ENCODE results near the gene AGGF1.
"Not testable (repeated sequence)": the region's sequence is repeated elsewhere in the genome, so short reads cannot be mapped to it uniquely, and the experiment has no call there.

AGGF1 gene

DNA sequence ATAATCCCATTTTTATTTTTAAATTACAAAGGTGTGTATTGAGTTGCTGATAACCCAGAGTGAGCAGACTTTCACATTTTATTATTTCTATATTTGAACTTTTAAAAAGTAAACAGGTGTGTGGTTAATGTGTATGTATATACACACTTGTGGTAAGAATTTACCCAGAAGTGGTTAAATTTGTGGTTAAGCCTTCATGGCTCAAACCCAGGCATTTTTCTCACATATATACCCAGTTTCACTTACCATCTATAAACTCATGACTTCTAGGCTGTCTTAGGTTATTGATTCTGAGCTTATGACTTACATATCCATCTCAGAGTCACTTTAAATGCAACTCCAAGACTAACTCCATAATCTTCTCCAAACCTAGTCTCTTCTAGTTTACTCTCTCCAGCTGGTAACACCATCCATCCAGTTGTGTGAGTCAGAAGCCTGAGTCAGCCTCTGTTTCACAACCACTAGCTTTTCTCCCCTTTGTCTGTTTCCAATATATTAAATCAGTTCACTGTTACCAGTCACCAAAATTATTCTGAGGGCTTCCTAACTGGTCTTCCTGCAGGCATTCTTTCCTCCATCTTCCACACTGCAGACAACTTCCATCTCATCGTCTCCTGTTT lies 36.7 kb downstream of the AGGF1 start:
- peak; percentile 68 for DNase-seq (ENCODE audit: low read depth)
- in situ Hi-C loops (cut with HindIII; ENCODE audit: low sequenced_read_pairs), result no loop called here
- TF ChIP-seq, protein P1, sequence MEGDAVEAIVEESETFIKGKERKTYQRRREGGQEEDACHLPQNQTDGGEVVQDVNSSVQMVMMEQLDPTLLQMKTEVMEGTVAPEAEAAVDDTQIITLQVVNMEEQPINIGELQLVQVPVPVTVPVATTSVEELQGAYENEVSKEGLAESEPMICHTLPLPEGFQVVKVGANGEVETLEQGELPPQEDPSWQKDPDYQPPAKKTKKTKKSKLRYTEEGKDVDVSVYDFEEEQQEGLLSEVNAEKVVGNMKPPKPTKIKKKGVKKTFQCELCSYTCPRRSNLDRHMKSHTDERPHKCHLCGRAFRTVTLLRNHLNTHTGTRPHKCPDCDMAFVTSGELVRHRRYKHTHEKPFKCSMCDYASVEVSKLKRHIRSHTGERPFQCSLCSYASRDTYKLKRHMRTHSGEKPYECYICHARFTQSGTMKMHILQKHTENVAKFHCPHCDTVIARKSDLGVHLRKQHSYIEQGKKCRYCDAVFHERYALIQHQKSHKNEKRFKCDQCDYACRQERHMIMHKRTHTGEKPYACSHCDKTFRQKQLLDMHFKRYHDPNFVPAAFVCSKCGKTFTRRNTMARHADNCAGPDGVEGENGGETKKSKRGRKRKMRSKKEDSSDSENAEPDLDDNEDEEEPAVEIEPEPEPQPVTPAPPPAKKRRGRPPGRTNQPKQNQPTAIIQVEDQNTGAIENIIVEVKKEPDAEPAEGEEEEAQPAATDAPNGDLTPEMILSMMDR (IDR thresholded peaks at IDR 0.05; ENCODE audit: low read depth, low read length, missing control alignments), result no peak
- no peak overlapping the region for H3K4me3 ChIP-seq (ENCODE audit: low read depth, low read length)

DNA sequence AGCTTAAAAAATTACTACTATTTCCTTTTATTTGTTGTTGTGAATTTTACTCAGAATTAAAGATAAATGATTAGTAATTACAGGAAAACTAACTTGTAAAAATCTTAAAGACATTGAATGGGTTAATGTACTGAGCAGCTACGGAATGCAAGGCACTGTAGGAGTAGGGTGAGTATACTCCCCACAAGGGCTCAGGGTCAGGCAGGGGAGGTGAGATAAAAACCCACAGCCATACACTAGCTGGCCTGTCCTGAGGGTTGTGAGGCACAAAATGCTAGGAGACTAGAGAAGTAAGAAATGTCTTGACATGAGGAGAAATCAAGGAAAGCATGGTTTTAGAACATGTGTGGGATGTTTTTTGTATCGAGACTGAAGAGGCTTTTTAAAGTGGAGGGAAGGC lies 43.5 kb downstream of the AGGF1 start:
- H3K4me3 ChIP-seq (ENCODE audit: low read depth, low read length), result no peak overlapping the region
- in situ Hi-C loops (cut with HindIII; ENCODE audit: low sequenced_read_pairs), result no loop called here
- TF ChIP-seq, protein P1 (IDR thresholded peaks at IDR 0.05; ENCODE audit: low read depth, low read length, missing control alignments), result no peak
- no peak for DNase-seq (ENCODE audit: low read depth)

DNA sequence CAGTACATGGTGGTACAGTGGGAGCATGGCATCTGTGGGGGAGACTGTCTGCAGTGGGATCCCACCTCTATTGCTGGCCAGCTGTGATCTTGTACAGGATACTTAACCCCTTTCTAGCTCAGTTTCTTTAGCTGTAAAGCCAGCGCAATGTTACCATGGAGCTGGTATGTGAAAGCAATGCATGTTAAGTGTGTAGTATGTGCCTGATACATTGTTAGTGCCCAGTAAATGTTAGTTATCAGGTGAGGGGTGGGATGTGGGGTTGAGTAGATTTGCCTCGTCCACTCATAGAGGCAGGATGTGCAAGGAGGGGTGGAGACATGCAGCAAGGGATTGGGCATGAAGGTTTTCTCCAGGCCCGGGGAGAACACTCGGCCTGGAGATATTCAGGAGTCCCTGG lies 44.5 kb downstream of the AGGF1 start:
- TF ChIP-seq, protein P1 (IDR thresholded peaks at IDR 0.05; ENCODE audit: low read depth, low read length, missing control alignments), result no peak
- no peak overlapping the region for H3K4me3 ChIP-seq (ENCODE audit: low read depth, low read length)
- no peak for DNase-seq (ENCODE audit: low read depth)
- in situ Hi-C loops (cut with HindIII; ENCODE audit: low sequenced_read_pairs), result no loop called here

DNA sequence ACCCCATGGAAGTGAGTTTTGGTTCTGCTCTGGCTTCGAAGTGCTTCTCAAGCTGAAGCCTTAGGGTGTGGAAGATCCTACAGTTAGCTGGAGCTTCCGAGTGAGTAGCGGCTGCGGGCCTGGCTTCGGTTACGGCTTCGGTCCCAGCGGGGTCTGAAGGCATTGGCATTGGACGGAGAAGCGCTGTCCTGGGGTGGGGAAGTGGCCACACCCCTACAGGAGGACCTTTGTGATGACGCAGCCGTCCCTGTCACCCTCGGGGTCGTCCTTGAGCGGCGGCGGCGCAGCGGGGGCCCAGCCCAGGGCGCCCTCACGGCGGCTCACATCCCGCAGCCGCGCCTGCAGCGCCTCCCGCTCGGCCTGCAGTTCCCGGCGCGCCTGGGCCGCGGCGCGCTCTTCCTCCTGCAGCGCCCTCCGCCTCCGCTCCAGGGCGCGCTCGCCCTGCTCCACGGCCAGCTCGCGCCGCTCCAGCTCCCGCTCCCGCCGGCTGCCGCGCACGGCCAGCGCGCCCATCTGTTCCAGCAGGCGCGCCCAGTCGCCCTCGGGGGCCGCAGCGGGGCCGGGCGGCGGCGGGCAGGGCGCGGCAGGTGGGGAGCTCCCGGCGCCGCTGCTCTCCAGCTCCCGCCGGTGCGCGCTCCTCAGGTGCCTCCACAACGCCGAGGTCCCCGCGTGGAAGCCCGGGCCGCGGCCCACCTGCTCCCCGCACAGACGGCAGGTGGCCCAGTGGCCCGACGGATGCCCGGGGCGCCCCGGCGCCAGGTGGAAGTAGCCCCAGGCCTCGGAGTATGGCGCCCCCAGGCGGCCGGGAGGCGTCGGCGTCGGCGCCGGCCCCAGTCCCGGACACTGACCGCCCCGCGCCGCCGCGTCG lies 47.0 kb downstream of the AGGF1 start:
- H3K4me3 ChIP-seq (ENCODE audit: low read depth, low read length), result peak overlapping the region; percentile 36
- in situ Hi-C loops (cut with HindIII; ENCODE audit: low sequenced_read_pairs), result no loop called here
- TF ChIP-seq, protein P1 (IDR thresholded peaks at IDR 0.05; ENCODE audit: low read depth, low read length, missing control alignments), result peak; percentile 50

DNA sequence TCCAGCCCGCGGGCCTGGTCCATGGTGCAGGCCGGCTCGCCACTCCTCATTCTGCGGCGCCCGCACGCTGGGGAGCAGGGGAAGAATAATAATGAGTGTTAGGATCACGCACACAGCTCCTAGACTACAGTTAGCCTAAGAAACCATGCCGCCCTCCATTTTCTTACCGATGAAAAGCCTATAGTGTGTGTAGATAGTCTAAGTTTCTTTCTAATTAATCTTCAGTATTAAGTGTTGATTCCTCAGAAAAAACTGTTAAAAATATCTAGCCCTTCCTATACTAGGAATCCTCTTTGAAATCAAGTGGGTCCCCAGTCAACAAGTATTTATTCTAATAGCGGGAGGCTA lies 47.6 kb downstream of the AGGF1 start:
- peak overlapping the region; percentile 36 for H3K4me3 ChIP-seq (ENCODE audit: low read depth, low read length)
- TF ChIP-seq, protein P1 (IDR thresholded peaks at IDR 0.05; ENCODE audit: low read depth, low read length, missing control alignments), result no peak
- no peak for DNase-seq (ENCODE audit: low read depth)
- in situ Hi-C loops (cut with HindIII; ENCODE audit: low sequenced_read_pairs), result no loop called here

More for the DNA sequence above, 47.0 kb downstream of the AGGF1 start:
- no peak for DNase-seq (ENCODE audit: low read depth)

DNA sequence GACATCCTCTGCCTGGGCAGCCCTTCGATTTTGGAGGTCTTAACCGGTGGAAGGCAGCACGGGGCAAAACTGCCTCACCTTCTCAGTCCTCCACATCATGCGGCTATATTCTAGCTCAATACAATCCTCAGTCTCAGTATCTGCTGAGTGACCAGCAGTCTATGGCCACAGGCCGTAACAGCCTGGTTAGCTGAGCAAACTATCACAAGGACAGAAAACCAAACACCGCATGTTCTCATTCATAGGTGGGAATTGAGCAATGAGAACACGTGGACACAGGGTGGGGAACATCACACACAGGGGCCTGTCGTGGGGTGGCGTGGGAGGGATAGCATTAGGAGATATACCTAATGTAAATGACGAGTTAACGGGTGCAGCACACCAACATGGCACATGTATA lies 50.3 kb downstream of the AGGF1 start:
- H3K4me3 ChIP-seq (ENCODE audit: low read depth, low read length); DNase-seq (ENCODE audit: low read depth); in situ Hi-C loops (cut with HindIII; ENCODE audit: low sequenced_read_pairs): not testable (repeated sequence)

DNA sequence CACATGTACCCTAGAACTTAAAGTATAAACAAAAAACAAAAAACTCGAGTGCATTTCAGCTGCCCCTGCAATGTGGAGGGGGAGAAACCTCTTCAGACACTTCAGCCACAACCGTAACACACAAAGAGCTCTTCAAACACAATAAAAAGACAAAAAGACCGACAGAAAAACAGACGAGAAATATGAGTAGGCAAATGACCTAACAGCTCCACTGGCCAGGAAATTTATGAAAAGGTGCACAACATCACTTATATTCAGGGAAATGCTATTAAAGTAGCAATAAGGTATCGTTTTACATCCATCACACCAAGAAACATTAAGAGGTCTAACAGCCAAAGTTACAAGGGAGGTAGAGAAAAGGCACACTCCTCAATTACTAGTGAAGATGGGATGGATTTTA lies 50.7 kb downstream of the AGGF1 start:
- TF ChIP-seq, protein P1 (IDR thresholded peaks at IDR 0.05; ENCODE audit: low read depth, low read length, missing control alignments), result no peak
- DNase-seq (ENCODE audit: low read depth), result no peak
- no peak overlapping the region for H3K4me3 ChIP-seq (ENCODE audit: low read depth, low read length)
- in situ Hi-C loops (cut with HindIII; ENCODE audit: low sequenced_read_pairs), result no loop called here

All from astrocyte of the cerebellum (primary cell).